Right atrium auricular region (tissue), 2 donors: Measurements from ENCODE around the gene ELF4. TPM values are rescaled to one million over a fixed set of nuclear protein-coding genes. Genes with fewer than 3 reads are reported as not detected.
A peak's percentile ranks its signal among the peaks of the same experiment; 100 is the strongest.

ENCODE experiments used
- DNase-seq: peaks from one replicate; pipeline ENCODE4 v3.0.0-alpha.2; 2019; ENCODE audit warnings: low spot score
- H3K27ac ChIP-seq, 2 donors: fragments of 200-600 bp; sonication (generic); 1 replicate in 1 of 2; 2 replicates in 1 of 2; pipeline ENCODE4 v1.5.1; 2016 to 2019
- H3K27me3 ChIP-seq, 2 donors: fragments of 200-600 bp; sonication (generic); one replicate each; pipeline versions ENCODE4 v1.5.1 to v1.6.0; 2017 to 2019
- H3K36me3 ChIP-seq: fragments of 200-600 bp; sonication (generic); one replicate; pipeline ENCODE4 v1.5.1; 2016
- H3K4me1 ChIP-seq, 2 donors: fragments of 200-600 bp; sonication (generic); one replicate each; pipeline versions ENCODE4 v1.5.1 to v1.6.0; 2017 to 2019
- H3K4me3 ChIP-seq, 2 donors: fragments of 200-600 bp; sonication (generic); 1 replicate in 1 of 2; 2 replicates in 1 of 2; pipeline ENCODE4 v1.5.1; 2017 to 2019; ENCODE audit warnings: mild to moderate bottlenecking in 1 of 2, moderate library complexity in 1 of 2
- H3K9me3 ChIP-seq, 2 donors: fragments of 200-600 bp; sonication (generic); one replicate each; pipeline ENCODE4 v1.5.1; 2019
- total RNA-seq, 2 donors: library from RNA; depleted of rRNA; stranded (reverse); fragments of >200 nt; gene quantifications; one replicate each; pipeline ENCODE4 v1.1.0, GENCODE V29; 2016
- TF ChIP-seq, protein P1 (sequence below), 2 donors: fragments of 200-600 bp; sonication (generic); IDR thresholded peaks; one replicate each; pipeline ENCODE4 v1.5.1; 2019; ENCODE audit warnings: antibody characterized with exemption in 2 of 2

ELF4 gene
- total RNA-seq, 2 donors from 2014 or later, result 4.1 to 8.6 TPM

DNA sequence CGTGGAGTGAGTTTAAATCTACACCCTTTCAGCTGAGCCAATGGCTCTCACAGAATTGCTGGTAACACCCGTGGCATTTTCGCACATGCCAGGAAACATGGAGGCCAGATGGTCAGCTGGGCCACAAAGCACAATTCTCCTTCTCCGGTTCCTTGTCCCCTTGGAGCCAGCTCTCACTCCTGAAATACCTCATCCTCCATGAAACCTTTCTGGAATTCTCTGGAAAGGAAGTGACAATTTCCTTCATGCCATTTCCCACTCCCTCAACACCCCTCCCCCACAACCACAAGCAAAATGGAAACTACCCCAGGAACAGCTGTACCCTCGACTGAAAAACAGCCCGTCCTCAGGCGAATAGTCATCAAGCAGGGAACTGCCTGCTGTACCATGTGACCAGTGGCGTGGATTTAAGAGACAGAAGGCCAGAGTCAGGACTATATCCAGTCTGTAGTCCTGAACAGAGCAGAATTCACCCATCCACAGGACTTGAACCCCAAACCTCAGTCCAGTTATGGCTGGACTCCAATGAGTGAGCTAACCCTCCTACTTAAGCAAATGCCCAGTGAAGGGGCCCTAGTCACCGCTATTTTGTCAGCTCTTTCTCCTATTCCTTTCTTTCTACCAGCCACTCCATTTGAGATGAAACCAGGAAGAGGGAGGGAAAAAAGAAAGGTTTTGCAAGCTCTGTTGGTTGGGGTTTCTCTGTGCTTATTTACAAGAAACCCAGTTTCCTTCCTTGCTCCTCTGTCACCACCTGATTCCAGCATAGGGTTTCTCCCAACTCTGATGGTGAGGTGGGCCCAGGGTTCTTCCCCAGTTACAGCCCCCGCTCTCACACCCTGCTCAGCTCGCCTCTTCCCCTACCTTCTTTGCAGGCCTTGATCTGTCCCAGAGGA is 24.5 kb downstream of the ELF4 start:
- Histone ChIP-seq H3K4me1 (peaks cover 0 to 37% of the 10 kb centered on the region in 2 donors), H3K9me3 (no peaks in the 10 kb centered on the region), H3K36me3 (no peaks in the 10 kb centered on the region), H3K27me3 (no peaks in the 10 kb centered on the region), H3K4me3 (no peak overlapping the region), H3K27ac (peak overlapping the region; percentile 14 to 23)
- TF ChIP-seq, protein P1, sequence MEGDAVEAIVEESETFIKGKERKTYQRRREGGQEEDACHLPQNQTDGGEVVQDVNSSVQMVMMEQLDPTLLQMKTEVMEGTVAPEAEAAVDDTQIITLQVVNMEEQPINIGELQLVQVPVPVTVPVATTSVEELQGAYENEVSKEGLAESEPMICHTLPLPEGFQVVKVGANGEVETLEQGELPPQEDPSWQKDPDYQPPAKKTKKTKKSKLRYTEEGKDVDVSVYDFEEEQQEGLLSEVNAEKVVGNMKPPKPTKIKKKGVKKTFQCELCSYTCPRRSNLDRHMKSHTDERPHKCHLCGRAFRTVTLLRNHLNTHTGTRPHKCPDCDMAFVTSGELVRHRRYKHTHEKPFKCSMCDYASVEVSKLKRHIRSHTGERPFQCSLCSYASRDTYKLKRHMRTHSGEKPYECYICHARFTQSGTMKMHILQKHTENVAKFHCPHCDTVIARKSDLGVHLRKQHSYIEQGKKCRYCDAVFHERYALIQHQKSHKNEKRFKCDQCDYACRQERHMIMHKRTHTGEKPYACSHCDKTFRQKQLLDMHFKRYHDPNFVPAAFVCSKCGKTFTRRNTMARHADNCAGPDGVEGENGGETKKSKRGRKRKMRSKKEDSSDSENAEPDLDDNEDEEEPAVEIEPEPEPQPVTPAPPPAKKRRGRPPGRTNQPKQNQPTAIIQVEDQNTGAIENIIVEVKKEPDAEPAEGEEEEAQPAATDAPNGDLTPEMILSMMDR (IDR thresholded peaks at IDR 0.05), result no peak
- DNase-seq, result no peak

DNA sequence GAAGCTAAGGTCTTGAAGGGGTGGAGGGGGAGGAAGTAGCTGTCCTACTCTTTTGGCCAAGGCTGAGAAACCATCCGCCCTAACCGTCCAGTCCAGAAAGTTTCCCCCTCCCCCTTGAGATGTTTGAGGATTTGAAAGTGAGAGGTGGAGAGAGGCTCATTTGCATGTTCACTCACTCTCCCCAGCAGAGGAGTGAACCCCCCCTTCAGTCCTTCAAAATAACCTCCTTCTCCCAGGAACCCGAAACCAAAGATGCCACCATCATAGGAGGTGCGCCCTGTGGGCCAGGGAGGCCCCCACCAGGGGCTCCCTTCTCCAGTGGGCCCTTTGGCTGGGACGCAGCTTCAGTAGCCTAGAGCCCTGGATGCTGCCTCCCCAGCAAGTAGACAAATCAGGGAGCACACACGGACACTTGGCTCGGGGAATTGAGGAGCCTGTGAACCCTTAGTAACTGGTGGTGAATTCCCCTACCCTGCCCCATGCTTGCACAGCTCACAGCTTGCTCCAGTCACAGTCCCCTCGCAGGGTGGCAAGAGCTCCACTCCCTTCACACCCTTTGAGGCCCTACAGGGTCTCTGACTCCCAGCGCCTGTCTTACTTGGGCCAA is 25.6 kb downstream of the ELF4 start:
- peaks cover 0 to 37% of the 10 kb centered on the region in 2 donors for H3K4me1 ChIP-seq
- TF ChIP-seq, protein P1 (IDR thresholded peaks at IDR 0.05), result no peak
- H3K4me3 ChIP-seq, result no peak overlapping the region
- H3K36me3 ChIP-seq, result no peaks in the 10 kb centered on the region
- no peaks in the 10 kb centered on the region for H3K27me3 ChIP-seq
- DNase-seq, result no peak
- H3K27ac ChIP-seq, result no peak overlapping the region
- no peaks in the 10 kb centered on the region for H3K9me3 ChIP-seq

- Histone ChIP-seq H3K27me3 (no peaks in the 10 kb centered on the region), H3K27ac (no peak overlapping the region), H3K36me3 (no peaks in the 10 kb centered on the region), H3K4me3 (no peak overlapping the region), H3K4me1 (peaks cover 0 to 37% of the 10 kb centered on the region in 2 donors), H3K9me3 (no peaks in the 10 kb centered on the region)
- DNase-seq, result no peak
- TF ChIP-seq, protein P1 (IDR thresholded peaks at IDR 0.05), result no peak
Observed at GRCh38 chrX:130083656-130084382, 26.5 kb downstream of the ELF4 start.

DNA sequence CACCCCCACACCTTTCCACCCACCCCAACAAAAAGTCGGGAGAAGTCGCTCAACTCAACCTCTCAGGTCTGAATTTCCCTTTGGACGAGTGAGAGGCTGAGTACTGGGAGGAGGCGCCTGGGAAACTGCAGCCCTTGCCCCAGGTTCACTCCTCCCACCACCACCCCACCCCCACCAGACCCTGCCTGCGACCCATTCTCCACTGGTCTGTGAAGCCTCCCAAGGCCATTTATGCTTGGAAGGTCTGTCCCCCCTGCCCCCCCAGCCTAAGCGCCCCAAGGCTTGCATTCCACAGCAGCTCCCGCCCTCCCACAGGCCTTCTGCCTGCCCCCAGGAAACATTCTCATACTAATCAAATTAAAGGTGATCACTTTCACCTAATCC is 27.2 kb downstream of the ELF4 start:
- Histone ChIP-seq H3K4me3 (no peak overlapping the region), H3K27ac (no peak overlapping the region), H3K36me3 (no peaks in the 10 kb centered on the region), H3K9me3 (no peaks in the 10 kb centered on the region), H3K4me1 (peaks cover 0 to 37% of the 10 kb centered on the region in 2 donors), H3K27me3 (no peaks in the 10 kb centered on the region)
- no peak for DNase-seq
- TF ChIP-seq, protein P1 (IDR thresholded peaks at IDR 0.05), result no peak

GRCh38 chrX:130082244-130083106 is 27.8 kb downstream of the ELF4 start:
- Histone ChIP-seq H3K9me3 (no peaks in the 10 kb centered on the region), H3K27ac (peak overlapping the region; percentile 27 to 45), H3K4me3 (peak overlapping the region in 1 of 2 donors; percentile 3), H3K4me1 (peaks cover 0 to 37% of the 10 kb centered on the region in 2 donors), H3K36me3 (no peaks in the 10 kb centered on the region), H3K27me3 (no peaks in the 10 kb centered on the region)
- TF ChIP-seq, protein P1 (IDR thresholded peaks at IDR 0.05), result peak in 1 of 2 donors; percentile 22
- peak; percentile 64 for DNase-seq
